CD4-positive, alpha-beta T cell (primary cell): Measurements from ENCODE around the gene PLXNB1. TPM values are rescaled to one million over a fixed set of nuclear protein-coding genes. Genes with fewer than 3 reads are reported as not detected.

Experiments
- ATAC-seq: fragments of 200-7000 bp; cut with Tn5 transposase; one replicate; pipeline ENCODE4 v1.10.0; 2022; ENCODE audit warnings: mild to moderate bottlenecking; ENCODE audit not compliant: poor library complexity
- CTCF ChIA-PET: fragments of 350-600 bp; sonication (Branson Sonifier 250); formaldehyde crosslinking; loops from one replicate; lab custom pipeline; 2021; ENCODE audit warnings: antibody characterized with exemption, inconsistent platforms; lab: Charles Lee
- POLR2A ChIA-PET: fragments of 350-600 bp; sonication (Branson Sonifier 250); formaldehyde crosslinking; loops from one replicate; lab custom pipeline; 2021; ENCODE audit warnings: antibody characterized with exemption, inconsistent platforms; lab: Charles Lee
- DNase-seq, 14 experiments: peaks; one replicate each; pipeline ENCODE4 v3.0.0-alpha.2; 2013 to 2020; ENCODE audit warnings: mixed read lengths in 2 of 14
- H3K27ac ChIP-seq, 2 donors: one replicate each; pipeline versions ENCODE4 v1.5.1 to v1.7.0; 2013; ENCODE audit warnings: low read length in 2 of 2, low read depth in 1 of 2, mild to moderate bottlenecking in 1 of 2
- H3K27me3 ChIP-seq, 2 experiments: 1 replicate in 1 of 2; 2 replicates in 1 of 2; pipeline versions ENCODE4 v1.6.1 to v1.7.0; 2013; ENCODE audit warnings: low read length in 2 of 2, control low read depth in 1 of 2, mild to moderate bottlenecking in 1 of 2, moderate library complexity in 1 of 2; ENCODE audit not compliant: insufficient read depth in 2 of 2, control insufficient read depth in 1 of 2
- H3K36me3 ChIP-seq: one replicate; pipeline ENCODE4 v1.6.1; 2013; ENCODE audit warnings: low read length, control low read depth; ENCODE audit not compliant: insufficient read depth
- H3K4me1 ChIP-seq: one replicate; pipeline ENCODE4 v1.6.1; 2013; ENCODE audit warnings: low read length, control low read depth; ENCODE audit not compliant: insufficient read depth
- H3K4me3 ChIP-seq: one replicate; pipeline ENCODE4 v1.5.1; 2013; ENCODE audit warnings: mild to moderate bottlenecking, low read length, moderate library complexity
- H3K9me3 ChIP-seq, 2 experiments: 1 replicate in 1 of 2; 2 replicates in 1 of 2; pipeline versions ENCODE4 v1.6.1 to v1.7.0; 2013; ENCODE audit warnings: low read length in 2 of 2, mild to moderate bottlenecking in 2 of 2, control low read depth in 1 of 2, moderate library complexity in 1 of 2; ENCODE audit not compliant: control insufficient read depth in 1 of 2, insufficient read depth in 1 of 2
- H3K27ac Mint-ChIP-seq: one replicate; pipeline ENCODE4 v1.8.0; 2020; ENCODE audit warnings: mixed read lengths
- H3K27me3 Mint-ChIP-seq: one replicate; pipeline ENCODE4 v1.8.0; 2021; ENCODE audit warnings: mixed read lengths
- H3K36me3 Mint-ChIP-seq: one replicate; pipeline ENCODE4 v1.8.0; 2021; ENCODE audit warnings: low read depth, mixed read lengths
- H3K4me1 Mint-ChIP-seq: one replicate; pipeline ENCODE4 v1.8.0; 2021; ENCODE audit warnings: low read depth, mixed read lengths
- H3K4me3 Mint-ChIP-seq: one replicate; pipeline ENCODE4 v1.8.0; 2020; ENCODE audit warnings: mild to moderate bottlenecking, mixed read lengths
- H3K9me3 Mint-ChIP-seq: one replicate; pipeline ENCODE4 v1.8.0; 2020; ENCODE audit warnings: mixed read lengths
- CTCF ChIP-seq: fragments of 200-600 bp; IDR thresholded peaks from one replicate; pipeline ENCODE4 v1.8.0; 2022; ENCODE audit warnings: antibody characterized with exemption, mild to moderate bottlenecking
- intact Hi-C, 2 experiments: fragments of 100-400 bp; cut with DNase I in 1 of 2; cut with micrococcal nuclease in 1 of 2; formaldehyde crosslinking; loops; one replicate each; pipeline versions ENCODE4 v1.15.1 to v1.9.0; 2023 to 2025; cut with DNase I, micrococcal nuclease
- total RNA-seq, 174 experiments: library from RNA in 2 of 174; stranded (reverse) in 2 of 174; gene quantifications; one replicate each; pipeline ENCODE4 v1.2.3 and lab custom pipeline; 2021 to 2026

PLXNB1 gene
- total RNA-seq, 2 experiments from 2014 or later, result 1.1 to 2.0 TPM

GRCh38 chr3:48404440-48405342 lies 25.2 kb downstream of the PLXNB1 start:
- Mint-ChIP-seq H3K4me3 (no peak overlapping the region), H3K27me3 (no peaks in the 10 kb centered on the region), H3K9me3 (no peaks in the 10 kb centered on the region), H3K27ac (no peak overlapping the region), H3K4me1 (no peaks in the 10 kb centered on the region), H3K36me3 (no peaks in the 10 kb centered on the region)
- ATAC-seq (no peak), DNase-seq (peak in 1 of 14 experiments; percentile 4)
- Histone ChIP-seq H3K27me3 (no peaks in the 10 kb centered on the region), H3K4me3 (no peak overlapping the region), H3K27ac (no peak overlapping the region), H3K9me3 (no peaks in the 10 kb centered on the region), H3K36me3 (no peaks in the 10 kb centered on the region), H3K4me1 (no peaks in the 10 kb centered on the region)
- POLR2A ChIA-PET, result interaction anchor here (0.9 kb wide), 1 partner anchor 100 kb away, joined by 3 read pairs; no protein-coding TSS in a partner anchor
- intact Hi-C loops, result no loop called here
- CTCF ChIA-PET, result no interaction called here
- no peak for TF ChIP-seq CTCF

- H3K4me3 Mint-ChIP-seq, result no peak overlapping the region
- H3K27me3 ChIP-seq, result no peaks in the 10 kb centered on the region
- no peaks in the 10 kb centered on the region for H3K4me1 Mint-ChIP-seq
- TF ChIP-seq CTCF, result no peak
- no peak overlapping the region for H3K27ac Mint-ChIP-seq
- ATAC-seq (no peak), DNase-seq (peak in 2 of 14 experiments; percentile 9 to 27)
- no peaks in the 10 kb centered on the region for H3K36me3 ChIP-seq
- H3K36me3 Mint-ChIP-seq, result no peaks in the 10 kb centered on the region
- ChIA-PET CTCF (no interaction called here), POLR2A (no interaction called here)
- H3K27ac ChIP-seq, result no peak overlapping the region
- no peaks in the 10 kb centered on the region for H3K27me3 Mint-ChIP-seq
- H3K4me3 ChIP-seq, result no peak overlapping the region
- no peaks in the 10 kb centered on the region for H3K9me3 Mint-ChIP-seq
- intact Hi-C loops, result no loop called here
- H3K9me3 ChIP-seq, result no peaks in the 10 kb centered on the region
- H3K4me1 ChIP-seq, result no peaks in the 10 kb centered on the region
These were observed 26.1 kb downstream of the PLXNB1 start for GRCh38 chr3:48403533-48404439.

- no peaks in the 10 kb centered on the region for H3K36me3 ChIP-seq
- intact Hi-C loops, result no loop called here
- Mint-ChIP-seq H3K4me3 (no peak overlapping the region), H3K36me3 (no peaks in the 10 kb centered on the region), H3K27me3 (no peaks in the 10 kb centered on the region), H3K27ac (no peak overlapping the region), H3K4me1 (no peaks in the 10 kb centered on the region), H3K9me3 (no peaks in the 10 kb centered on the region)
- no peaks in the 10 kb centered on the region for H3K9me3 ChIP-seq
- no peak overlapping the region for H3K4me3 ChIP-seq
- ATAC-seq (no peak), DNase-seq (no peak)
- H3K4me1 ChIP-seq, result no peaks in the 10 kb centered on the region
- POLR2A ChIA-PET, result no interaction called here
- no peaks in the 10 kb centered on the region for H3K27me3 ChIP-seq
- no peak overlapping the region for H3K27ac ChIP-seq
- CTCF ChIA-PET, result interaction anchor here (5.1 kb wide), 1 partner anchor 34 kb away, joined by 118 read pairs; no protein-coding TSS in a partner anchor
- no peak for TF ChIP-seq CTCF
These were observed 27.0 kb downstream of the PLXNB1 start for GRCh38 chr3:48402907-48403306.
